ENCODE results near the gene PPTC7. TPM values are rescaled to one million over a fixed set of nuclear protein-coding genes. Genes with fewer than 3 reads are reported as not detected.

Gene PPTC7
- total and polyA plus RNA-seq, 2 of the 13 experiments (the other 11 are each of a cell fraction or from before 2014, with no cell fraction given) = 4.8 to 12.3 TPM

DNA sequence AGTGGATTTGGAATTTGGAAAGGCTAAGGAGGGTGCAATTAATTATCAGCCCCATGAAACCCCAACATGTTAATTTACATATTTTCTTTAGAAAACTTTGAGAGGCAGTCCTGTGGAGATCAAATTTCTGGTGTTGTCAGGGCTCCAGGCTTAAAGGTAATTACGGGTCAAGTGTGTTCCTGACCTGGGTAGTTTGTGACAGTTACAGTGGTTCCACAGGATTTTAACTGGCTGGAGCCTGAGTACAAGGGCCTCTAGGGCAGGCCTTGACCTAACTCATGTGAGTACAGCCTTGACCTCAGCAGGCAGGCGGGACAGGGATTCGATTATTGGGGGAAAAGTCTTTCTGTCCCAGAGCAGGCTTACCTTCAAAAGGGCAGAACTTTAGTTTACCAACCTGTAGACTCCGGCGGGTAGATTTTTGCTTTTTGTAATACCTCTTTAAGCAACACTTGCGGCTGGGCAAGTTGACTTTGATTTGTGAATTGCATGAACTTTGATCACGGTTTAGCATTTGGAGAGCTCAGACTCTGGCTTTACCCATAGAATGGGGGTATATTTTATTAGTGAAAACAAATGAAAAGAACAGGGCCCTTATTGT is 8.4 kb upstream of the PPTC7 start (continued):
- no peak for TF ChIP-seq ZNF607 (CRISPR knock-in tag; IDR thresholded peaks at IDR 0.05; ENCODE audit: borderline replicate concordance)
- TF ChIP-seq DR1 (CRISPR knock-in tag; IDR thresholded peaks at IDR 0.05) = no peak
- TF ChIP-seq, protein P1, sequence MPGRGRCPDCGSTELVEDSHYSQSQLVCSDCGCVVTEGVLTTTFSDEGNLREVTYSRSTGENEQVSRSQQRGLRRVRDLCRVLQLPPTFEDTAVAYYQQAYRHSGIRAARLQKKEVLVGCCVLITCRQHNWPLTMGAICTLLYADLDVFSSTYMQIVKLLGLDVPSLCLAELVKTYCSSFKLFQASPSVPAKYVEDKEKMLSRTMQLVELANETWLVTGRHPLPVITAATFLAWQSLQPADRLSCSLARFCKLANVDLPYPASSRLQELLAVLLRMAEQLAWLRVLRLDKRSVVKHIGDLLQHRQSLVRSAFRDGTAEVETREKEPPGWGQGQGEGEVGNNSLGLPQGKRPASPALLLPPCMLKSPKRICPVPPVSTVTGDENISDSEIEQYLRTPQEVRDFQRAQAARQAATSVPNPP (CRISPR knock-in tag; IDR thresholded peaks at IDR 0.05) = no peak
- TF ChIP-seq ZNF232 (CRISPR knock-in tag; IDR thresholded peaks at IDR 0.05; ENCODE audit: borderline replicate concordance) = no peak
- peak; percentile 91 for TF ChIP-seq GFI1 (CRISPR knock-in tag; IDR thresholded peaks at IDR 0.05; ENCODE audit: borderline replicate concordance)
- TF ChIP-seq MAZ (IDR thresholded peaks at IDR 0.05; ENCODE audit: borderline replicate concordance, low read depth, low read length) = no peak
- TF ChIP-seq MAZ (CRISPR knock-in tag; IDR thresholded peaks at IDR 0.05; ENCODE audit: low read depth) = no peak
- no peak for TF ChIP-seq DNMT1 (CRISPR knock-in tag; IDR thresholded peaks at IDR 0.05)
- no peak for TF ChIP-seq ZBTB20 (CRISPR knock-in tag; IDR thresholded peaks at IDR 0.05; ENCODE audit: borderline replicate concordance, low read depth)
- TF ChIP-seq SRSF9 (IDR thresholded peaks at IDR 0.05; ENCODE audit: borderline replicate concordance, insufficient read depth, low read depth, low read length, poor library complexity, severe bottlenecking) = no peak
- peak; percentile 88 to 91; a peak in 3 of 4 replicates for TF ChIP-seq NR2F1 (CRISPR knock-in tag; IDR thresholded peaks at IDR 0.05)
- TF ChIP-seq, protein P2, sequence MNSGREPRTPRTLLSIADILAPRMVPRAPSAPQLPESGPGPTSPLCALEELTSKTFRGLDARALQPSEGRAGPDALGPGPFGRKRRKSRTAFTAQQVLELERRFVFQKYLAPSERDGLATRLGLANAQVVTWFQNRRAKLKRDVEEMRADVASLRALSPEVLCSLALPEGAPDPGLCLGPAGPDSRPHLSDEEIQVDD (CRISPR knock-in tag; IDR thresholded peaks at IDR 0.05; ENCODE audit: borderline replicate concordance) = no peak
- TF ChIP-seq PHF20 (CRISPR knock-in tag; IDR thresholded peaks at IDR 0.05) = 0 out of 2 replicates have a peak, but pooled peaks have one; percentile 33
- no peak for TF ChIP-seq YY1 (IDR thresholded peaks at IDR 0.05; ENCODE audit: insufficient read depth, insufficient replicate concordance, low read depth, low read length)
- TF ChIP-seq MATR3 (CRISPR knock-in tag; IDR thresholded peaks at IDR 0.05) = no peak
- peak; percentile 26; the same call in 1 of the 2 replicates for TF ChIP-seq KMT2A (CRISPR knock-in tag; IDR thresholded peaks at IDR 0.05)
- TF ChIP-seq RBAK (CRISPR knock-in tag; IDR thresholded peaks at IDR 0.05) = no peak
- no peak for TF ChIP-seq HOXA5 (CRISPR knock-in tag; IDR thresholded peaks at IDR 0.05)
- 0 out of 2 replicates have a peak, but pooled peaks have one; percentile 51 for TF ChIP-seq ZNF350 (CRISPR knock-in tag; IDR thresholded peaks at IDR 0.05; ENCODE audit: borderline replicate concordance, low read depth)
- no peak for TF ChIP-seq GZF1 (CRISPR knock-in tag; IDR thresholded peaks at IDR 0.05)
- TF ChIP-seq MIER2 (CRISPR knock-in tag; IDR thresholded peaks at IDR 0.05) = 0 out of 2 replicates have a peak, but pooled peaks have one; percentile 8
- no peak for TF ChIP-seq NRL (CRISPR knock-in tag; IDR thresholded peaks at IDR 0.05; ENCODE audit: borderline replicate concordance)
- peak; percentile 68; the same call in 1 of the 2 replicates for TF ChIP-seq ZMYM2 (CRISPR knock-in tag; IDR thresholded peaks at IDR 0.05)
- TF ChIP-seq MEIS1 (CRISPR knock-in tag; IDR thresholded peaks at IDR 0.05; ENCODE audit: borderline replicate concordance) = 0 out of 2 replicates have a peak, but pooled peaks have one; percentile 60
- TF ChIP-seq, protein P3, sequence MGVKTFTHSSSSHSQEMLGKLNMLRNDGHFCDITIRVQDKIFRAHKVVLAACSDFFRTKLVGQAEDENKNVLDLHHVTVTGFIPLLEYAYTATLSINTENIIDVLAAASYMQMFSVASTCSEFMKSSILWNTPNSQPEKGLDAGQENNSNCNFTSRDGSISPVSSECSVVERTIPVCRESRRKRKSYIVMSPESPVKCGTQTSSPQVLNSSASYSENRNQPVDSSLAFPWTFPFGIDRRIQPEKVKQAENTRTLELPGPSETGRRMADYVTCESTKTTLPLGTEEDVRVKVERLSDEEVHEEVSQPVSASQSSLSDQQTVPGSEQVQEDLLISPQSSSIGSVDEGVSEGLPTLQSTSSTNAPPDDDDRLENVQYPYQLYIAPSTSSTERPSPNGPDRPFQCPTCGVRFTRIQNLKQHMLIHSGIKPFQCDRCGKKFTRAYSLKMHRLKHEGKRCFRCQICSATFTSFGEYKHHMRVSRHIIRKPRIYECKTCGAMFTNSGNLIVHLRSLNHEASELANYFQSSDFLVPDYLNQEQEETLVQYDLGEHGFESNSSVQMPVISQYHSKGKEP (CRISPR knock-in tag; IDR thresholded peaks at IDR 0.05) = no peak
- no peak for TF ChIP-seq HMGA1 (CRISPR knock-in tag; conservative IDR thresholded peaks at IDR 0.05)
- TF ChIP-seq CENPX (CRISPR knock-in tag; IDR thresholded peaks at IDR 0.05) = no peak
- no peak for TF ChIP-seq CAMTA2 (CRISPR knock-in tag; IDR thresholded peaks at IDR 0.05; ENCODE audit: borderline replicate concordance)
